ENCODE results near the gene SUSD5. TPM values are rescaled to one million over a fixed set of nuclear protein-coding genes. Genes with fewer than 3 reads are reported as not detected.

SUSD5 gene
- total and polyA plus RNA-seq, 2 experiments from 2014 or later = 2.3 to 2.4 TPM

DNA sequence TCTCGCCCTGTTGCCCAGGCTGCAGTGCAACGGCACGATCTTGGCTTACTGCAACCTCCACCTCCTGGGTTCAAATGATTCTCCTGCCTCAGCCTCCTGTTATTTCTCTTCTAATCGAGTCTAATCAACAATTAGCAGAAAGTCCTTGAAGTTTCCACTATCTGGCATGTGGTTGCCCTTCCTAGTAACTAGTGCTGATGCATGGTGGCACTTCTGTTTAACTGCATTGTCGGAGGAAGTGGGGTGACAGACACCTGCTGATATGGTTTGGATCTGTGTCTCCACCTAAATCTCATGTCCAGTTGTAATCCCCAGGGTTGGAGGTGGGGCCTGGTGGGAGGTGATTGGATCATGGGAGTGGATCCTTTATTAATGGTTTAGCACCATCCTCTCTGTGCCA, 95.6 kb downstream of the SUSD5 start:
- Histone ChIP-seq H3K27me3 (no peaks in the 10 kb centered on the region), H3K27ac (no peak overlapping the region), H2AFZ (no peak overlapping the region), H3K4me2 (no peak overlapping the region), H4K20me1 (ENCODE audit: insufficient read depth, poor library complexity, severe bottlenecking) (no peaks in the 10 kb centered on the region), H3K9me2 (replicated peaks; ENCODE audit: insufficient read depth) (no peaks in the 10 kb centered on the region), H3K4me1 (ENCODE audit: insufficient read depth) (no peaks in the 10 kb centered on the region), H3K36me3 (replicated peaks; ENCODE audit: insufficient read depth, low read depth) (no peaks in the 10 kb centered on the region), H3K4me3 (no peak overlapping the region), H3K79me2 (peaks cover 2% of the 10 kb centered on the region), H3K9me3 (ENCODE audit: low read depth) (no peaks in the 10 kb centered on the region)
- TF ChIP-seq EZH2 (IDR thresholded peaks at IDR 0.05; ENCODE audit: borderline replicate concordance) (no peak), EZH2phosphoT487 (IDR thresholded peaks at IDR 0.05; ENCODE audit: low read depth, severe bottlenecking, unreplicated experiment) (no peak)
- TF ChIP-seq, protein P1, sequence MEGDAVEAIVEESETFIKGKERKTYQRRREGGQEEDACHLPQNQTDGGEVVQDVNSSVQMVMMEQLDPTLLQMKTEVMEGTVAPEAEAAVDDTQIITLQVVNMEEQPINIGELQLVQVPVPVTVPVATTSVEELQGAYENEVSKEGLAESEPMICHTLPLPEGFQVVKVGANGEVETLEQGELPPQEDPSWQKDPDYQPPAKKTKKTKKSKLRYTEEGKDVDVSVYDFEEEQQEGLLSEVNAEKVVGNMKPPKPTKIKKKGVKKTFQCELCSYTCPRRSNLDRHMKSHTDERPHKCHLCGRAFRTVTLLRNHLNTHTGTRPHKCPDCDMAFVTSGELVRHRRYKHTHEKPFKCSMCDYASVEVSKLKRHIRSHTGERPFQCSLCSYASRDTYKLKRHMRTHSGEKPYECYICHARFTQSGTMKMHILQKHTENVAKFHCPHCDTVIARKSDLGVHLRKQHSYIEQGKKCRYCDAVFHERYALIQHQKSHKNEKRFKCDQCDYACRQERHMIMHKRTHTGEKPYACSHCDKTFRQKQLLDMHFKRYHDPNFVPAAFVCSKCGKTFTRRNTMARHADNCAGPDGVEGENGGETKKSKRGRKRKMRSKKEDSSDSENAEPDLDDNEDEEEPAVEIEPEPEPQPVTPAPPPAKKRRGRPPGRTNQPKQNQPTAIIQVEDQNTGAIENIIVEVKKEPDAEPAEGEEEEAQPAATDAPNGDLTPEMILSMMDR (IDR thresholded peaks at IDR 0.05; ENCODE audit: poor library complexity) = no peak
- 97% methylated on average over 5 of the region's 5 CpGs for WGBS (ENCODE audit: low lambda C conversion rate, missing lambda C conversion rate)
- no peak for DNase-seq (ENCODE audit: low spot score)

DNA sequence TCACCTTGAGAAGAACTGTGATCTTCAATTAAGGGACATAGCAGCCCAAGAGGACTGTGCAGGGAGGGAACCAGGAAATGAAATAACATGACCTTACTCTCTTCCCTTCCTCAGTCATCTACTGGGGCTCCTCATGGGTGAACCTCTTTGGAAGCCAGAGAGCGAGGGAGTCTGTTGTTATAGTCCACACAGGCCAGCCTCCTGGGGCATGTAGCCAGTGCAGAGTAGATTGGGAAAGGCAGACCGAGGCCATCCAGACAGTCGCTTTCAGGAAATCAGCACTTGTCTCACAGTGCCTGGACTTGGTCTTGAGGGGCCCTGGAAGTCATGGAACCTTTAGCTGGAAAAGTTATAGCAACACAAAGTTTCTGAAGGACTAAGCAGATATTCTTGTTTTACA, 98.7 kb downstream of the SUSD5 start:
- TF ChIP-seq, protein P1 (IDR thresholded peaks at IDR 0.05; ENCODE audit: poor library complexity) = no peak
- no peak for TF ChIP-seq EZH2 (IDR thresholded peaks at IDR 0.05; ENCODE audit: borderline replicate concordance)
- TF ChIP-seq EZH2phosphoT487 (IDR thresholded peaks at IDR 0.05; ENCODE audit: low read depth, severe bottlenecking, unreplicated experiment) = no peak
- no peak for DNase-seq (ENCODE audit: low spot score)
- H3K4me1 ChIP-seq (ENCODE audit: insufficient read depth) = no peaks in the 10 kb centered on the region
- H4K20me1 ChIP-seq (ENCODE audit: insufficient read depth, poor library complexity, severe bottlenecking) = no peaks in the 10 kb centered on the region
- H3K4me3 ChIP-seq = no peak overlapping the region
- no peak overlapping the region for H2AFZ ChIP-seq
- 90% methylated on average over 3 of the region's 3 CpGs for WGBS (ENCODE audit: low lambda C conversion rate, missing lambda C conversion rate)
- H3K27ac ChIP-seq = no peak overlapping the region
- no peak overlapping the region for H3K4me2 ChIP-seq
- peaks cover 23% of the 10 kb centered on the region for H3K79me2 ChIP-seq
- H3K36me3 ChIP-seq (replicated peaks; ENCODE audit: insufficient read depth, low read depth) = no peaks in the 10 kb centered on the region
- no peaks in the 10 kb centered on the region for H3K27me3 ChIP-seq
- no peaks in the 10 kb centered on the region for H3K9me2 ChIP-seq (replicated peaks; ENCODE audit: insufficient read depth)
- H3K9me3 ChIP-seq (ENCODE audit: low read depth) = no peaks in the 10 kb centered on the region

DNA sequence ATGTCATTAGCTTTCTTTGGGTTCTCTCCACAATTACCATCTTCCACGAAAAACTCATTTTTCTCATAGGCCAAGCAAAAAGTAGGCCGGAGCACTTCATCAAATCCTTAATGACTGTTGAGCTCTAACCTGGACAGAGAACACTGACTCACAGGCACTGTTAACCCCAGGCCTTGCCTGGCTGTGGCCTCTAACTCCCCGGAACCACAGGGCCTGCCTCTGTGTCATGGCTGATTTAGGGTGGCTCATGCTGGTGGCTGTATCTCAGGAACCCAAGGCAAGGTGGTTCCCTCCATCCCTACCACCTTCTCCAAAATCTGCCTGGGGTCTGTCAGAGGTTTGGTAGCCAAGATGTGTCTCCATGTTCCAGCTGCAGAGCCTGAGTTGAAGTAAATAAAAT, 101.1 kb downstream of the SUSD5 start:
- Histone ChIP-seq H3K4me3 (no peak overlapping the region), H3K36me3 (replicated peaks; ENCODE audit: insufficient read depth, low read depth) (no peaks in the 10 kb centered on the region), H3K9me2 (replicated peaks; ENCODE audit: insufficient read depth) (no peaks in the 10 kb centered on the region), H3K4me2 (no peak overlapping the region), H4K20me1 (ENCODE audit: insufficient read depth, poor library complexity, severe bottlenecking) (no peaks in the 10 kb centered on the region), H3K79me2 (peaks cover 23% of the 10 kb centered on the region), H3K27ac (no peak overlapping the region), H2AFZ (no peak overlapping the region), H3K27me3 (no peaks in the 10 kb centered on the region), H3K4me1 (ENCODE audit: insufficient read depth) (peaks cover 5% of the 10 kb centered on the region), H3K9me3 (ENCODE audit: low read depth) (no peaks in the 10 kb centered on the region)
- 86% methylated on average over 3 of the region's 3 CpGs for WGBS (ENCODE audit: low lambda C conversion rate, missing lambda C conversion rate)
- no peak for DNase-seq (ENCODE audit: low spot score)
- TF ChIP-seq, protein P1 (IDR thresholded peaks at IDR 0.05; ENCODE audit: poor library complexity) = no peak
- no peak for TF ChIP-seq EZH2phosphoT487 (IDR thresholded peaks at IDR 0.05; ENCODE audit: low read depth, severe bottlenecking, unreplicated experiment)
- TF ChIP-seq EZH2 (IDR thresholded peaks at IDR 0.05; ENCODE audit: borderline replicate concordance) = no peak
